IPS-11a (cell line): Measurements from ENCODE around the gene PLXDC2.

Experiments
- H3K4me3 ChIP-seq: one replicate; pipeline ENCODE4 v1.5.1; 2013; ENCODE audit warnings: low read depth, low read length, control low read depth

PLXDC2 gene

DNA sequence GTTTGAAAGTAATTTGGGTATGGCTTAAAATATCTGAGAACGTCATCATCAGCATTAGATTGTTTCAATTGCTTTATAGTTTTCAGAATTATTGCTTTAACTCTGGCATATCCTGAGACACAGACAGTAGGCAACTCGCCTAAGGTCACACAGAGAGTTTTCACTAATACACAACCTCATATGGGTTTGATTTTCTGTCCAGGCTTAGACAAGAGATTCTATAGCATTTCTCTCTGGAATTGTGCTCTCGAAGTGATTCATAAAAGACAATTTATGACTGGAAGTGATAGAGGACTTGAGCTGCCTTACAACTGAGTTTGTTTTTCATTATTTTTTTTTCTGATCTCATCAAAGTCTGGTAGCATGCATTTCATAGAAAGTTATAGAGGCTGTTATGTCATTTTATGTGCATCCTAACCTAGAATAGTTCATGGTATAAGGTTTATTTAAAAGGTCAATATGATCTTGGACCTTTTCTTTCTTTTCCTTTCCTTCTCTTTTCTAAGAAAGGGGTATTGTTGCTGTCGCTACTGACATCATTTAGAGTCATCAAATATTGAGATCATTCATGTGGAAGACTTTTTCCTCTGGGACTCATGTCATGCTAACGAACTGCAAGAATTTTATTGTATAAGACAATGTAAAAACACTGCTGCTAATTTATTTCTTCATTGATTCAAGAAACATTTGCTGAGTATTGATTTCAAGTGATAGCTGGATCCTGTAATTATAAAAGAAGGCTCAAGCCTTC lies 278.2 kb downstream of the PLXDC2 start:
- H3K4me3 ChIP-seq: no peak overlapping the region

- no peak overlapping the region for H3K4me3 ChIP-seq
Observed at GRCh38 chr10:20100171-20100570, 283.9 kb downstream of the PLXDC2 start.

- no peak overlapping the region for H3K4me3 ChIP-seq
Observed at GRCh38 chr10:20105236-20105635, 289.0 kb downstream of the PLXDC2 start.

DNA sequence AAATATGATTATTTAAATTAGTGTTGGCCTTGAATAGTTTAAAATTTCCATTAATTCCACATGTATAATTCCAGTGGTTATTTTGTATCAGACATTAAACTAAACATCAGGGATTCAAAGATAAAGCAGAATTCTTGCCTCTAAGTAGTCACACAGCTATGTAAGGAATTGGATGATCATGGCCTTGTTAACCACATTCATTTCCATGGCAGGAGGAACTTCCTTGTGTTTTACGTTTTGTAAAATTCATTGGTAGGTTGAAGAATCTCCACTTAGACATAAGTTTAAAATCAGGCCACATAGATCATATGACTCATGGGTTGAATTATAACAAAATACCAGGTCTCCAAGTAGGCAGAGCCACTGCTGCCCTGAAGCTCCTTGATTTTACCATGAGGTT lies 289.7 kb downstream of the PLXDC2 start:
- H3K4me3 ChIP-seq: no peak overlapping the region

DNA sequence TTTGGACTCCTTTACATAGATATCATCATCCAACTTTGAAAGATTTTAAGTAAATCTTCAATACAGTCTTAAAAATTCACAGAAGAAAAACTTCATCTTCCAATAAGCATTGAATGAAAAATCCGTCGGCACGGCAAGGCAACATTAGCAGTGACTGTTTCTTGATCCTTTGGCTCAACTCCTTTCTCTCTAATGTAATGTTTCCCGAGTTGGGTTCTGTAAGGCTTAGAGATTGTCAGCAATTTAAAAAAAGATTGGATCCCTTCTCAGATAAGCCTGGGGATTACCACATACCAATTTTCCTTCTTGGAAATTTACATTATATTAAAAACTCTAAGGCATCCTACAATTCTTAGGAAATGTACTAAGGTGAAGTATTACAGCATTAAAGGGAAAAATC lies 291.8 kb downstream of the PLXDC2 start:
- no peak overlapping the region for H3K4me3 ChIP-seq

GRCh38 chr10:20109613-20110012 lies 293.4 kb downstream of the PLXDC2 start:
- H3K4me3 ChIP-seq: no peak overlapping the region

GRCh38 chr10:20110125-20111100 lies 294.2 kb downstream of the PLXDC2 start:
- no peak overlapping the region for H3K4me3 ChIP-seq

DNA sequence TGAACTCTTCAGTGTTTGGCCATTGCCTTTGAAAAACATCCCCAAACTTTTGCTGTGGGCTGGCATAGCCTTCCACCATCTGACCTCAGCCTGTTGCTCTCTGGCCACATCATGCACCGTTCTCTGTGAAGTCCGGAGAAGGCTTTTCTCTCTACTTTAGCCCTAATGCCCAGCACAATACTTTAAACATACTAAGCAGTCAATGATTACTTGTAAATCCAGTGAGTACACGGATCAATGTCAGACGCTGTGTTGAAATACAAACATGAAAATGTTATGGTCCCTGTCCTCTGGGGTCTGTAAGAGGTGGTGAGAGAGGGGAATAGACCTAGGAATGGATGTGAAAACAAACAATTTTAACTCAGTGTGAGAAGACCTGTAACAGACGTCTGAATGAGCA lies 297.9 kb downstream of the PLXDC2 start:
- H3K4me3 ChIP-seq: no peak overlapping the region

GRCh38 chr10:20115894-20116293 lies 299.7 kb downstream of the PLXDC2 start:
- no peak overlapping the region for H3K4me3 ChIP-seq

GRCh38 chr10:20117471-20117870 lies 301.2 kb downstream of the PLXDC2 start:
- no peak overlapping the region for H3K4me3 ChIP-seq

DNA sequence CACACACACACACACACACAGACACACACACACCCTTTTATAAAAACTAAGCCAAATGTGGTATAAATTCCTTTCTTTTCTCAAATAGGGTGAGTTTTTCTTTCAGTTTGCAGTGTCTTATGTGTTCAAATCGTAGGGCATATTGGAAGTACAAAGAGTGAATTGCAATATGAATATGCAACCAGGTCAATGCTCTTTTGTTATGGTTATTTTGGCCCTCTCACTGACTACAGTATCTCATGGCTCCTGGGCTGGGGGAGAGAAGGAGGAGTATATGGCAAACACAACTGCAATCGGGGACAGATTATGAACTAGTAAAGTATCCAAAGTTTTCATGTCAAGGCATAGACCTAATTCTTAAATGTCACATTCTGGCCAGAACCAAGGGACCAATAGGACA lies 301.9 kb downstream of the PLXDC2 start:
- H3K4me3 ChIP-seq: no peak overlapping the region

- H3K4me3 ChIP-seq: no peak overlapping the region
Observed at GRCh38 chr10:20128811-20129210, 312.6 kb downstream of the PLXDC2 start.

DNA sequence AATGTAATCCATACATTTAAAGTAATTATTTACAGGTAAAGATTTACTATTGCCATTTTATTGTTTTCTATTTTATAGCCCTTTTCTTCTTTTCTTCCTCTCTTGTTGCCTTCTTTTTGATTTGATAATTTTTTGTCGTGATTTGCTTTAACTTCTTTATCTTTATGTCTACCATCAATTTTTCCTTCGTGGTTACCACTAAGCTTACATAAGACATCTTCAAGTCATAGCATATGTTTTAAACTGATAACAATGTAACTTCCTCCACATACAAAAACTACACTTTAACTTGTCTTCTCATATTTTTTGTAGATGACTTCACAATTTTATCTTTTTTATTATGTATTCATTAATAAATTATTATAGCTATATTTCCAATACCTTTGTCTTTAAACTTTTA lies 316.6 kb downstream of the PLXDC2 start:
- no peak overlapping the region for H3K4me3 ChIP-seq

- H3K4me3 ChIP-seq: no peak overlapping the region
Observed at GRCh38 chr10:20133669-20134189, 317.5 kb downstream of the PLXDC2 start.

GRCh38 chr10:20142311-20142710 lies 326.1 kb downstream of the PLXDC2 start:
- no peak overlapping the region for H3K4me3 ChIP-seq

GRCh38 chr10:20144268-20144667 lies 328.0 kb downstream of the PLXDC2 start:
- H3K4me3 ChIP-seq: no peak overlapping the region

- no peak overlapping the region for H3K4me3 ChIP-seq
Observed at GRCh38 chr10:20146004-20146403, 329.8 kb downstream of the PLXDC2 start.

- H3K4me3 ChIP-seq: no peak overlapping the region
Observed at GRCh38 chr10:20147684-20148083, 331.5 kb downstream of the PLXDC2 start.

GRCh38 chr10:20156511-20156910 lies 340.3 kb downstream of the PLXDC2 start:
- no peak overlapping the region for H3K4me3 ChIP-seq

GRCh38 chr10:20157314-20157713 lies 341.1 kb downstream of the PLXDC2 start:
- H3K4me3 ChIP-seq: no peak overlapping the region

- no peak overlapping the region for H3K4me3 ChIP-seq
Observed at GRCh38 chr10:20158086-20158485, 341.9 kb downstream of the PLXDC2 start.

DNA sequence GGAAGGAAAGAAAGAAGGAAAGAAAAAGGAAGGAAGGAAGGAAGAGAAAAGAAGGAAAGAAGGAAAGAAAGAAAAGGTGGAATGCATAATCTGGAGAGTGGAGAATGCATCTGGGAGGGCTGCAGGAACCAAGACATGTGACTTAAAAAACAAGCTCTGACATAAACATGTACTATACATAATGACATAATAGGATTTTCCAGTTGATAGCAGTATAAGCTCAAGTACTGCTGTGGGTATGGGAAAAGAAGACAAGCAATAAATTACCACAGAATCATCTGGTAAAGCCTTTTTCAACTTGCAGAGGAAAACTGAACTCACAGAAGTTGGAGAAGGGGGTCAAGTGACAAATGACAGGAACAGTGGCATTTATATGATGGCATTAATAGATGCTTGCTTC lies 345.9 kb downstream of the PLXDC2 start:
- H3K4me3 ChIP-seq: no peak overlapping the region
